ENCODE results near the gene PDE5A. TPM values are rescaled to one million over a fixed set of nuclear protein-coding genes. Genes with fewer than 3 reads are reported as not detected.
A peak's percentile ranks its signal among the peaks of the same experiment; 100 is the strongest.

The PDE5A gene
- total RNA-seq, 3 donors from 2014 or later, result 7.5 to 49.8 (median 21.6) TPM

GRCh38 chr4:119536572-119537528 lies 91.8 kb downstream of the PDE5A start:
- Histone ChIP-seq H3K9me3 (no peaks in the 10 kb centered on the region), H3K36me3 (no peaks in the 10 kb centered on the region), H3K4me1 (no peaks in the 10 kb centered on the region), H3K4me3 (no peak overlapping the region), H3K27ac (peak overlapping the region in 1 of 2 donors; percentile 20), H3K27me3 (no peaks in the 10 kb centered on the region)
- intact Hi-C loops (cut with DNase I; ENCODE audit: low total_unique reads), result no loop called here
- TF ChIP-seq POLR2AphosphoS5 (IDR thresholded peaks at IDR 0.05) (no peak), CTCF (IDR thresholded peaks at IDR 0.05) (no peak), POLR2A (IDR thresholded peaks at IDR 0.05) (no peak)
- DNase-seq (ENCODE audit: low spot score in 2 of 2), result no peak

GRCh38 chr4:119532319-119532718 lies 96.3 kb downstream of the PDE5A start:
- DNase-seq (ENCODE audit: low spot score in 2 of 2), result no peak
- Histone ChIP-seq H3K36me3 (no peaks in the 10 kb centered on the region), H3K4me3 (no peak overlapping the region), H3K27me3 (no peaks in the 10 kb centered on the region), H3K27ac (no peak overlapping the region), H3K4me1 (no peaks in the 10 kb centered on the region), H3K9me3 (no peaks in the 10 kb centered on the region)
- no peak for TF ChIP-seq POLR2AphosphoS5 (IDR thresholded peaks at IDR 0.05)
- TF ChIP-seq POLR2A (IDR thresholded peaks at IDR 0.05), result no peak
- TF ChIP-seq CTCF (IDR thresholded peaks at IDR 0.05), result no peak
- intact Hi-C loops (cut with DNase I; ENCODE audit: low total_unique reads), result no loop called here

GRCh38 chr4:119529788-119530187 lies 98.8 kb downstream of the PDE5A start:
- Histone ChIP-seq H3K9me3 (no peaks in the 10 kb centered on the region), H3K27ac (no peak overlapping the region), H3K27me3 (no peaks in the 10 kb centered on the region), H3K4me3 (no peak overlapping the region), H3K4me1 (no peaks in the 10 kb centered on the region), H3K36me3 (no peaks in the 10 kb centered on the region)
- intact Hi-C loops (cut with DNase I; ENCODE audit: low total_unique reads), result no loop called here
- TF ChIP-seq CTCF (IDR thresholded peaks at IDR 0.05) (no peak), POLR2A (IDR thresholded peaks at IDR 0.05) (no peak), POLR2AphosphoS5 (IDR thresholded peaks at IDR 0.05) (no peak)
- no peak for DNase-seq (ENCODE audit: low spot score in 2 of 2)

- DNase-seq (ENCODE audit: low spot score in 2 of 2), result no peak
- Histone ChIP-seq H3K4me3 (no peak overlapping the region), H3K9me3 (no peaks in the 10 kb centered on the region), H3K36me3 (no peaks in the 10 kb centered on the region), H3K27ac (peak overlapping the region in 1 of 2 donors; percentile 52), H3K27me3 (no peaks in the 10 kb centered on the region), H3K4me1 (no peaks in the 10 kb centered on the region)
- intact Hi-C loops (cut with DNase I; ENCODE audit: low total_unique reads), result no loop called here
- no peak for TF ChIP-seq POLR2A (IDR thresholded peaks at IDR 0.05)
- TF ChIP-seq CTCF (IDR thresholded peaks at IDR 0.05), result no peak
- no peak for TF ChIP-seq POLR2AphosphoS5 (IDR thresholded peaks at IDR 0.05)
Observed at GRCh38 chr4:119526786-119527550, 101.6 kb downstream of the PDE5A start.
